Measurements from ENCODE around the gene PRKACG. TPM values are rescaled to one million over a fixed set of nuclear protein-coding genes. Genes with fewer than 3 reads are reported as not detected.
"Not testable (repeated sequence)": the region's sequence is repeated elsewhere in the genome, so short reads cannot be mapped to it uniquely, and the experiment has no call there.

The PRKACG gene
- polyA plus RNA-seq, 3 donors = not detected

GRCh38 chr9:69027355-69028097 lies 13.6 kb upstream of the PRKACG start:
- DNase-seq = peak; percentile 58

GRCh38 chr9:69023650-69024049 lies 9.7 kb upstream of the PRKACG start:
- DNase-seq = no peak

- DNase-seq = no peak
Measured at GRCh38 chr9:69020301-69021145, 6.6 kb upstream of the PRKACG start.

- no peak for DNase-seq
Measured at GRCh38 chr9:69019808-69020207, 5.9 kb upstream of the PRKACG start.

- DNase-seq = no peak
Measured at GRCh38 chr9:69018737-69019136, 4.8 kb upstream of the PRKACG start.

GRCh38 chr9:69016191-69017096 lies 2.5 kb upstream of the PRKACG start:
- DNase-seq = no peak

GRCh38 chr9:69013382-69013727 lies 558 bp downstream of the PRKACG start:
- no peak for DNase-seq

- DNase-seq = no peak
Measured at GRCh38 chr9:69012696-69013381, 1.1 kb downstream of the PRKACG start.

GRCh38 chr9:69009708-69010107 lies 4.2 kb downstream of the PRKACG start:
- DNase-seq = no peak

GRCh38 chr9:69004836-69005235 lies 9.1 kb downstream of the PRKACG start:
- DNase-seq = no peak

GRCh38 chr9:69003051-69003450 lies 10.9 kb downstream of the PRKACG start:
- no peak for DNase-seq

- no peak for DNase-seq
Measured at GRCh38 chr9:69001921-69002320, 12.0 kb downstream of the PRKACG start.

- DNase-seq = peak; percentile 73
Measured at GRCh38 chr9:68999393-69000105, 14.4 kb downstream of the PRKACG start.

GRCh38 chr9:68998812-68999211 lies 15.1 kb downstream of the PRKACG start:
- no peak for DNase-seq

- no peak for DNase-seq
Measured at GRCh38 chr9:68998385-68998784, 15.5 kb downstream of the PRKACG start.

- no peak for DNase-seq
Measured at GRCh38 chr9:68997666-68998065, 16.2 kb downstream of the PRKACG start.

- DNase-seq = no peak
Measured at GRCh38 chr9:68996462-68996861, 17.5 kb downstream of the PRKACG start.

GRCh38 chr9:68995776-68996175 lies 18.1 kb downstream of the PRKACG start:
- DNase-seq = no peak

GRCh38 chr9:68991457-68991856 lies 22.5 kb downstream of the PRKACG start:
- no peak for DNase-seq

GRCh38 chr9:68986949-68987348 lies 27.0 kb downstream of the PRKACG start:
- not testable (repeated sequence) for DNase-seq

Measured in renal pelvis (tissue), 4 donors.